Hepatocyte (in vitro differentiated cells): ENCODE data around the gene PXDN.

ENCODE experiments used
- CTCF ChIP-seq: fragments of 200-600 bp; sonication (generic); IDR thresholded peaks from 2 replicates; pipeline ENCODE4 v1.5.1; 2016; ENCODE audit warnings: antibody characterized with exemption, mild to moderate bottlenecking; ENCODE audit not compliant: poor library complexity
- EZH2 ChIP-seq: fragments of 200-600 bp; sonication (generic); IDR thresholded peaks from 2 replicates; pipeline ENCODE4 v1.6.1; 2016; ENCODE audit warnings: antibody characterized with exemption, mild to moderate bottlenecking, borderline replicate concordance
- EZH2phosphoT487 ChIP-seq: fragments of 200-600 bp; sonication (generic); IDR thresholded peaks from one replicate; pipeline ENCODE4 v1.6.1; 2018; ENCODE audit warnings: antibody characterized with exemption, mild to moderate bottlenecking, low read depth, moderate library complexity; ENCODE audit not compliant: unreplicated experiment, severe bottlenecking

DNA sequence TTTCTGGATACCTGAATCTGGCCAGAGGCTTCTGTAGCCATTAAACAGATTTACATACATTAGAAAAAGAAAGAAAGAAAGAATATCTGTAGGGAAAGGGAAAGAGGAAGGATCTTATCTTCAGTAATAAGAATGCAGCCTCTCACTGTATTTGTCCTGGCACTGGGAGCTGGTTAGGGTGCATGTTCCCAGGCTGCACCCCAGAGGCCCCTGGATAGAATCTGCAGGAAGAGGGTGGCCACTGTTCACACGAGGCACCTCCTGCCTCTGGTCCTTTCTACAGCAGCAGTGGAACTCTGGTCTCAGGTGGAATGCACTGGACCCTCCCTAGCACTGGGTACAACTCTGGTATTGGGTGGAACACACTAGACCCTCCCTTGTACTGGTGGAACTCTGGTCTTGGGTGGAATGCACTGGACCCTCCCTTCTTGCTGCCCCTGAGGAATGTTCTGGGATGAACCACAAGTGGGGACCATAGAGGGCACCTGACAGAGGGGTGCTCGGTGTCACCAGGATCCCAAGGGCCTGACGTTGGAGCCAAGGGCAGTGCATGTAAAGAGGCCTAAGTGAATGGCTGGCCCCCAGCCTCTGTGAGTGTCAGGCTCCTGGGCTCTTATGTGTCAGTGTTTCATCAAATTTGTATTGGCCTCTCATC is 27.4 kb upstream of the PXDN start:
- TF ChIP-seq EZH2 (no peak), CTCF (no peak), EZH2phosphoT487 (no peak)
